Inflammatory macrophage treated with lipopolysaccharide for 1 hour (primary cell): ENCODE results near the gene C10orf71.

Experiments used
- DNase-seq, 2 donors: peaks; one replicate each; pipeline ENCODE4 v3.0.0-alpha.2; 2020 to 2022

The C10orf71 gene

GRCh38 chr10:49363309-49364031 is 64.5 kb downstream of the C10orf71 start:
- DNase-seq = no peak

- DNase-seq = no peak
Observed at GRCh38 chr10:49364051-49364450, 65.1 kb downstream of the C10orf71 start.

DNA sequence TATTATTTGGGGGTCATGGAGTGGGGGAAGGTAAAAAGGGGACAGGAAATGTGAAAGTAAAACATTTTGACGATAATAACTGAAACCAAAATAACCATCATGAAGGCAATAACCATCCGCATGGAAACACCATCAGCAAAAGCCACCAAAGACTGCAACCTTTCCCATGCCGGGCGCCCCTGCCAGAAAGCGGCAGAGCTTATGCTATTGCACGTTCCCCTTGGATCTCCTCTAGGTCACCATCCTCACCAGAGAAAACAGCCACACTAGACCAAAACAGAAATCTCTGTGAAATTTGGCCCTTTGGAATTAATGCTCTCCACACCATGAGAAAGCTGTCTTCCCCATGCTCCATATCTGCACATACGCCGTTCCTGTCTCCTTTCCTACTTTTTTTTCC is 65.8 kb downstream of the C10orf71 start:
- DNase-seq = no peak

- no peak for DNase-seq
Observed at GRCh38 chr10:49365275-49365674, 66.3 kb downstream of the C10orf71 start.

DNA sequence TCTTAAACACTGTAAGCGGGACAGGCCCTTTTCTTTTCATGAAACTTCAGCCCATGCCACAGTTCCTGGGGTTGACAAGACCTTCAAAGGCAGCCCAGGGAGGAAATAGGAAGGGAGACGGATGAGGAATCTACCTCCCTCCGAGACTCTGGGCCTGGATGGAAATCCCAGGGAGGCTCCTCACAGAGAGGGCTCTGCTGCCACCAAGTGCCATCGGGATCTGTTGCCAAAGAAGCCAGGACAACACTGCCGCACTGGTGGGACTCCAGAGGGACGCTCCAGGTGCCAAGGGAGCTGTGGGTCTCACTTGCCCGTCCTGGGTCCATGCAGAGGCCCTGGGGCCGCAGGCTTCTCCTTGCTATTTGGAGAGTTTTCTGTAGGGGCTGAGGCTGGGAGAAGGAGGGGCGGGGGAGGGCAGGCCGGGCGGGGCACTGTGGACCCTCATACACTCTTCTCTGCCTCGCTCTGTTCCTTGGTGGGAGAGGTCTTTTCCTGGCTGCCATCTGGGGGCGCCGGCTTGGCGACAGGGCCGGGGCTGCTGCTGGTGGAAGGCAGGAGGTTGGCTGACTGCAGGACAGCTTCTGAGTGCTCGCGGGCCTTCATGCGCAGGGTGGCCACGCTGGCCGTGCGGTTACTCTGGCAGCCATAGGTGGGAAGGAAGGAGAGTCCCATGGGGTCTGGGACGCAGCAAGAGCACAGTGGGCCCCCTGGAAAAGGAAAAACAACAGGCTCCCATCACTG is 66.9 kb downstream of the C10orf71 start:
- DNase-seq = no peak

DNA sequence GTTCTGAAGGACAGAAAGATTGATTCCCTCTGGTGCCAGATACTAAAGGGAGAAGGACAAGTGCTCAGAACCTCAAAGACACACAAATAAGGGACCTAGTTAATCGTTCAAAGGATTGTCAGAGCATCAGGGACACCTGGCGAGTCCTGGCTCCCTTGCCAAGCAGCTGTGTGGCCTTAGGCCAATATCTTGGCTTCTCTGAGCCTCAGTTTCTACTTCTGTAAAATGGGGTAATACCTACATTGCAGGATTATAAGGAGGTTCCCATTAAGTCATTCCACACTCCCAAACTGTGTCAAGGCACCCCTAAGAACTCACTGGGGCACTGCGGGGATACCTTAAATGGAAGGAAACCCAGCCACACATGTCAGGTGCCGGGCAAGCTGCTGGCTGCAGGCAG is 67.5 kb downstream of the C10orf71 start:
- no peak for DNase-seq

- DNase-seq = no peak
Observed at GRCh38 chr10:49367600-49367999, 68.6 kb downstream of the C10orf71 start.

- DNase-seq = no peak
Observed at GRCh38 chr10:49368256-49368655, 69.3 kb downstream of the C10orf71 start.

DNA sequence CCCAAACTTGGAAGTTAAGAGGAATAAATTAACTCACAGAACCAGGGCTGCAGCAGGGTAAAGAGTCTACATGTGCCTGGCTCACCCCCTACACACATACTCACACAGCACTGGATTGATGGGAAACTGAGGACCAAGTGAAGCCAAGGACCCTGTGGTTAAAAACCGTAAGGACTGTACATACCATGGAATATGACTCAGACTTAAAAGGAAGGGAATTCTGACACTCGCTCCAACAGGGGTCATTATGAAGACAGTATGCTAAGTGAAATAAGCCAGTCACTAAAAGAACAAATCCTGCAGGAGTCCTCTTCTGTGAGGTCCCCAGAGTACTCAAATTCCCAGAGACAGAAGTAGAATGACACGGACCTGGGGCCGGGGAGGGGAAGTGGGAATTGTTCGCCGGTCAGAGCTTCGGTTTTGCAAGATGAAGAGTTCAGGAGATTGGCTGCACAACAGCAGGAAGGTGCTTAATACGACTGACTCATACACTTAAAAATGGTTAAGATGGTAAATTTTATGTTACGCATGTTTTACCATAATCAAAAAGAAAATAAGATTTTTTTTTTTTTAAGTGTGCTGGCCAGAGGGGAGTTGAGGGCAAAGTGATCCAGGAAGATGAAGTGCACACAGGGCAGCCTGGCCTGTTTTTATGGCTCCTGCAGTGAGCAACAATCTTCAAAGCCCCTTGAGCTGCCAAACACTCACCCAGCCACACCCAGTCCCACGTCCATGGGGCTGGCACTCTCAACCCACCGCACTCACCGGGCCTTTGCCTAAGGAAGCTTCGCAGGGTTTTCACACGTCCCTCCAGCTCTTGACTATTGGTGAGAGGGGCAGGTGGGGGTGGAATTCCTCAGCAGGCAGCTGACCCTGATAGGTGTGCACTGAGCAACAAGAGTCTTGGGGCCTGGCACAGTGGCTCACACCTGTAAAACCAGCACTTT is 70.5 kb downstream of the C10orf71 start:
- DNase-seq = peak in 1 of 2 donors; percentile 28

- no peak for DNase-seq
Observed at GRCh38 chr10:49370326-49371100, 71.5 kb downstream of the C10orf71 start.

DNA sequence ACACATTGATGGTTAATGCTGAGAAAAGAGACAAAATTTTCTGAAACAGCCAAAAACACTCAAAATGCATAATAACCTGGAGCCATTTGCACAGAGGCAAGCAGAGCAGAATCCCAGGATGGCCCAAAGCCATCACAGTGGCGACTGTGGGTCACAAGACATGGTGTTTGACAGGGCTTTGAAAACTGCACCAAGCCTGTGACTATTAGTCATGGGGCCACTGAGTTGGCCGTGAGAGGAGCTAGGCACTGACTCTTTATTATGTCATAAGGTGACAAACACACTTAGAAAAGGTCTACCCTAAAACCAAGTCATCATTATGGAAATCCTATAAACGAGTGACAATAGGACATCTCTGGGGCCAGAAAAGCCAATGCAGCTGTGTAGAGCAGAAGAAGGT is 73.0 kb downstream of the C10orf71 start:
- peak; percentile 48 to 85 for DNase-seq

GRCh38 chr10:49373361-49373760 is 74.4 kb downstream of the C10orf71 start:
- peak in 1 of 2 donors; percentile 34 for DNase-seq

- DNase-seq = no peak
Observed at GRCh38 chr10:49374740-49375139, 75.8 kb downstream of the C10orf71 start.

- DNase-seq = no peak
Observed at GRCh38 chr10:49375611-49376010, 76.6 kb downstream of the C10orf71 start.
